Measurements from ENCODE around the gene TANC1. TPM values are rescaled to one million over a fixed set of nuclear protein-coding genes. Genes with fewer than 3 reads are reported as not detected.

Gene TANC1
- total RNA-seq, 1 donor = 34.7 TPM

GRCh38 chr2:158923641-158924040 is 44.8 kb upstream of the TANC1 start:
- H3K27ac ChIP-seq (ENCODE audit: low read depth, low read length) = no peak overlapping the region
- H3K9me3 ChIP-seq (ENCODE audit: low read depth, low read length) = no peaks in the 10 kb centered on the region
- no peak overlapping the region for H3K4me2 ChIP-seq (ENCODE audit: insufficient read depth, low read length)
- H2AFZ ChIP-seq (ENCODE audit: low read length) = no peak overlapping the region
- DNase-seq (ENCODE audit: insufficient read length, low spot score, missing footprints) = no peak
- no peak for TF ChIP-seq CTCF (IDR thresholded peaks at IDR 0.05; ENCODE audit: extremely low read depth, low read depth, low read length)
- no peak overlapping the region for H3K4me3 ChIP-seq (ENCODE audit: insufficient read depth, low read length)
- H3K79me2 ChIP-seq (ENCODE audit: insufficient read depth, low read length) = no peaks in the 10 kb centered on the region
- H3K4me1 ChIP-seq (ENCODE audit: insufficient read depth, low read length) = peaks cover 19% of the 10 kb centered on the region
- no peaks in the 10 kb centered on the region for H3K36me3 ChIP-seq (ENCODE audit: insufficient read depth, low read length)
- no peaks in the 10 kb centered on the region for H3K27me3 ChIP-seq (ENCODE audit: insufficient read depth, low read length)
- H4K20me1 ChIP-seq (ENCODE audit: insufficient read depth, low read length) = no peaks in the 10 kb centered on the region

- H3K27ac ChIP-seq (ENCODE audit: low read depth, low read length) = no peak overlapping the region
- no peaks in the 10 kb centered on the region for H3K36me3 ChIP-seq (ENCODE audit: insufficient read depth, low read length)
- H3K4me1 ChIP-seq (ENCODE audit: insufficient read depth, low read length) = peaks cover 26% of the 10 kb centered on the region
- no peak for TF ChIP-seq CTCF (IDR thresholded peaks at IDR 0.05; ENCODE audit: extremely low read depth, low read depth, low read length)
- peak overlapping the region; percentile 31 for H3K4me3 ChIP-seq (ENCODE audit: insufficient read depth, low read length)
- no peaks in the 10 kb centered on the region for H3K79me2 ChIP-seq (ENCODE audit: insufficient read depth, low read length)
- no peak for DNase-seq (ENCODE audit: insufficient read length, low spot score, missing footprints)
- no peak overlapping the region for H2AFZ ChIP-seq (ENCODE audit: low read length)
- H4K20me1 ChIP-seq (ENCODE audit: insufficient read depth, low read length) = no peaks in the 10 kb centered on the region
- H3K9me3 ChIP-seq (ENCODE audit: low read depth, low read length) = no peaks in the 10 kb centered on the region
- peak overlapping the region; percentile 69 for H3K4me2 ChIP-seq (ENCODE audit: insufficient read depth, low read length)
- H3K27me3 ChIP-seq (ENCODE audit: insufficient read depth, low read length) = no peaks in the 10 kb centered on the region
Observed at GRCh38 chr2:158926478-158926948, 41.9 kb upstream of the TANC1 start.

GRCh38 chr2:158928515-158928914 is 39.9 kb upstream of the TANC1 start:
- TF ChIP-seq CTCF (IDR thresholded peaks at IDR 0.05; ENCODE audit: extremely low read depth, low read depth, low read length) = no peak

GRCh38 chr2:158928965-158929364 is 39.5 kb upstream of the TANC1 start:
- Histone ChIP-seq H3K9me3 (ENCODE audit: low read depth, low read length) (no peaks in the 10 kb centered on the region), H3K27me3 (ENCODE audit: insufficient read depth, low read length) (no peaks in the 10 kb centered on the region), H3K27ac (ENCODE audit: low read depth, low read length) (no peak overlapping the region), H3K4me3 (ENCODE audit: insufficient read depth, low read length) (no peak overlapping the region), H3K4me1 (ENCODE audit: insufficient read depth, low read length) (peaks cover 24% of the 10 kb centered on the region), H3K79me2 (ENCODE audit: insufficient read depth, low read length) (no peaks in the 10 kb centered on the region), H2AFZ (ENCODE audit: low read length) (no peak overlapping the region), H4K20me1 (ENCODE audit: insufficient read depth, low read length) (no peaks in the 10 kb centered on the region), H3K4me2 (ENCODE audit: insufficient read depth, low read length) (no peak overlapping the region), H3K36me3 (ENCODE audit: insufficient read depth, low read length) (no peaks in the 10 kb centered on the region)
- no peak for TF ChIP-seq CTCF (IDR thresholded peaks at IDR 0.05; ENCODE audit: extremely low read depth, low read depth, low read length)
- no peak for DNase-seq (ENCODE audit: insufficient read length, low spot score, missing footprints)

More at GRCh38 chr2:158928515-158928914, 39.9 kb upstream of the TANC1 start:
- Histone ChIP-seq H3K4me3 (ENCODE audit: insufficient read depth, low read length) (no peak overlapping the region), H3K36me3 (ENCODE audit: insufficient read depth, low read length) (no peaks in the 10 kb centered on the region), H3K4me2 (ENCODE audit: insufficient read depth, low read length) (no peak overlapping the region), H3K79me2 (ENCODE audit: insufficient read depth, low read length) (no peaks in the 10 kb centered on the region), H3K9me3 (ENCODE audit: low read depth, low read length) (no peaks in the 10 kb centered on the region), H4K20me1 (ENCODE audit: insufficient read depth, low read length) (no peaks in the 10 kb centered on the region), H3K4me1 (ENCODE audit: insufficient read depth, low read length) (peaks cover 25% of the 10 kb centered on the region), H2AFZ (ENCODE audit: low read length) (no peak overlapping the region), H3K27me3 (ENCODE audit: insufficient read depth, low read length) (no peaks in the 10 kb centered on the region), H3K27ac (ENCODE audit: low read depth, low read length) (no peak overlapping the region)
- no peak for DNase-seq (ENCODE audit: insufficient read length, low spot score, missing footprints)

All from osteoblast (primary cell).